ENCODE measurements around the gene TRIM7.
A peak's percentile ranks its signal among the peaks of the same experiment; 100 is the strongest.

Gene TRIM7

DNA sequence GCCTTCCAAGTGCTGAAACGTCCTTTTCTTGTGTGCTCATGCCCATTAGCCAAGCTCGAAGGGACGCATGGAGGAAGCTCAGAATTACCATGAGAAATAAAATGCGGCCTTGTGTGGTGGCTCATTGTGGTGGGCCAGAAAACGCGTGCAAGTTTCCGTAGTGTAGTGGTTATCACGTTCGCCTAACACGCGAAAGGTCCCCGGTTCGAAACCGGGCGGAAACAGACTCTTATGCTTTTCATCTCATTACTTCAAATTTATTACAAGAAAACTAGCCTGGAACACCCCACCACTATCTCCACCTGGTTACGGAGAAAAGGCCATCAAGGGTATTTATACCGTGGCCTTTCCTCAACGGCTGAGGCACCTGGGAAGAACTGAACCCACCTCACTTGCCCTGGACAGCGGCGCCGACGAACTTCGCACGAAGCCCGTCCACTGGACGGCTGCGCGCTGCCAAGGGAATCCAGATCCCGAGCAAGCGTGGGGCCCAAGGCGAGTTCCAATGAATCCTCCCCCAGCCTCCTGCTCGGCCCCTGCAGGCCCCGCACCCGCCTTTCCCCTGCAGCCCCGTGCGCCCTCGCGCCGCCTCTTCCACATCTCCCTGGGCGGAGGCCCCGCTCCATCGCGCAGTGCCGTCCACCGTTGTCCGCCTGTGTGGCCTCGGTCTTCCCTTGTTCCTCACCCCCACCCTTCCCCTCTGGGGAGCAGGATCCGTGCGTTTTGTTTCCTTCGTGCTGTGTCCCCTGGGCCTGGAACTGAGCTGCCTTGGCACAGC, 35.3 kb downstream of the TRIM7 start:
- DNase-seq = peak; percentile 80

DNA sequence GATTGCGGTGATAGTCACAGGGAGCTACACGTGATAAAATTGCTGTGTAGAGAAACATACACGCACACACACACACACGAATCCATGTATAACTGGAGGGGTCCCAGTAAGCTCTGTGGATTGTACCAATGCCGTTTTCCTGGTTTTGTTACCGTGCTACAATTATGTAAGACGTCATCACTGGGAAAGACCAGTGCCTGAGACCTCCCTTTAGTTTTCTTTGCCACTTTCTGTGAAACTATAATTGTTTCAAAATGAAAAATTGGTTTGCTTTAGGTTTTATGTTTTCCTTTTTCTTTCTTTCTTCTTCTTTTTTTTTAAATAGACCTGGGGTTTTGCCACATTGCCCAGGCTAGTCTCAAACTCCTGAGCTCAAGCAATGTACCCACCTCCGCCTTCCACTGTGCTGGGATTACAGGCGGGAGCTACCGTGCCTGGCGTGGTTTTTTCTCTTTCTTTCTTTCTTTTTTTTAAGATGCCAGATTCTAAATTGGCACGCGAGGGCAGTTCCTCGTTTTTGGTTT, 36.3 kb downstream of the TRIM7 start:
- no peak for DNase-seq

DNA sequence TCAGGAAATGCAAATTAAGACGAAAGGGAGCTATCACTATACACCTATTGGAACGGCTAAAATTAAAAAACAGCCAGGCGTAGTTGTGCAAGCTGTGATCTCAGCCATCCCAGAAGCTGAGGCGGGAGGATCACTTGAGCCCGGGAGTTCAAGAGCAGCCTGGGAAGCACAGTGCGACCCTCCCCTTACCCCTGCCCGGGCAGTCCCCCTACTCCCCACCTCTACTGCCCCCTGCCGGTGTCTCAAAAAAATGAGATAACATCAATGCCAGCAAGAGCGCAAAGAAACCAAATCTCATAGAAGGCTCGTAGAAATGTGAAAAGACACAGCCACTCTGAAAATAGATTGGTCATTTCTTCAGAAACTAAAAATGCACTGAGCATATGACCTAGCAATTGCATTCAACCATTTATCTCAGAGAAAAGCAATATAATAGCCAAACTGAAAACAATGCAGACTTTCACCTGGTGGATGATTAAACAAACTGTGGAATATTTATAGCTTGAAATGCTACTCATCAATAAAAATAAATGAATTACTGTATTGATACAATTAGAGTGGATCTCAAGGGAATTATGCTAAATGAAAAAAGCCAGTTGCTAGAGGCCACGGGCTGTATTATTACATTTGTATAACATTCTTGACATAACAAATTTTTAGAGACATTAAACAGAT, 37.0 kb downstream of the TRIM7 start:
- DNase-seq = peak; percentile 32

DNA sequence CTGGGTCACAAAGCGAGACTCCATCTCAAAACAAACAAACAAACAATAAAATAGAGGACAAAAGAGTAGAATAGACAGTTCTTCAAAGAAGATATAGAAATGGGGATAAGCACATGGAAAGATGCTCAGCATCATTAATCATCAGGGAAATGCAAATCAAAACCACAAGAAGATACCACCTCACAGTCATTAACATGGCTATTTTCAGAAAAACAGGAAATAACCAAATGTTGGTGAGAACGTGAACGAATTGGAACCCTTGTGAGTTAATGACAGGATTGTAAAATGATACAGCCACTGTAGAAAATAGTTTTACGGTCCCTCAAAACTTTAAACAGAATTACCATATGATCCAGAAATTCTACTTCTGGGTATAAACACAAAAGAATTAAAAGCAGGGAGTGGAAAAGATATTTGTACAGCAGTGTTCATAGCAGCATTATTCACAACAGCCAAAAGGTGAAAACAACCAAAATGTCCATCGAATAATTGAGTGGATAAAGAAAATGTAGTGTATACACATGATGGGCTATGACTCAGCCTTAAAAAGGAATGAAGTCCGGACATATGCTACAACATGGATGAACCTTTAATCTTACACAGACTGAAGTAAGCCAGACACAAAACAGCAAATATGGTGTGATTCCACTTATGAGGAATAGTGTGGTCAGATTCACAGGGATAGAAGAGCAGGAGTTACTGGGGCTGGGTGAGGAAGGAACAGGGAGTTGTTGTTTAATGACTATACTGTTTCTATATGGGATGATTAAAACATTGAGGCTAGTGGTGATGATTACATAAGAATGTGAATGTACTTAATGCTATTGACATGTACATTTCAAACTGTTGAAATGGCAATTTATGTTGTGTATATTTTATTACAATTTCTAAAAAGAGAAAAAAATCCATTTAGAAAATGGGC, 37.9 kb downstream of the TRIM7 start:
- no peak for DNase-seq

DNA sequence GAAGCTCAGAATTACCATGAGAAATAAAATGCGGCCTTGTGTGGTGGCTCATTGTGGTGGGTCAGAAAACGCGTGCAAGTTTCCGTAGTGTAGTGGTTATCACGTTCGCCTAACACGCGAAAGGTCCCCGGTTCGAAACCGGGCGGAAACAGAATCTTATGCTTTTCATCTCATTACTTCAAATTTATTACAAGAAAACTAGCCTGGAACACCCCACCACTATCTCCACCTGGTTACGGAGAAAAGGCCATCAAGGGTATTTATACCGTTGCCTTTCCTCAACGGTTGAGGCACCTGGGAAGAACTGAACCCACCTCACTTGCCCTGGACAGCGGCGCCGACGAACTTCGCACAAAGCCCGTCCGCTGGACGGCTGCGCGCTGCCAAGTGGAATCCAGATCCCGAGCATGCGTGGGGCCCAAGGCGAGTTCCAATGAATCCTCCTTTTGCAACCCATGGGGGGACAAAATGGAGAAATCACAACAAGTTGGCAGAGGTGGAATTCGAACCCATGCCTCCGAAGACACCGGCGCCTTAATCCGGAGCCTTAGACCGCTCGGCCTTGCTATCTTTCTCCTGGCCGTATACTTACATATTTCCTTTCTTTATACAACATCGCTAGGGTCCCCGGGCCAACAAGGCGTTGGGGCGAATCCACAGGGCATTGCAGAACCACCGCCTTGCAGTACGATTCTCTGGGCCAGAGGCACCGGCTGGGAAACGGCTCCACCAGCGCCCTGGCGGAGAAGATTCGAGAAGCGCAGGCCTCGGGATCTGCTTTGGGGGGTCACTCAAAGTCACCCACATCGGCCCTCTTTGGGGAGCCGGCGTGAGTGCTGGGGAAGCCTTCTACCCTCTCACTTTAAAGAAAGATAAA, 40.7 kb downstream of the TRIM7 start:
- peak; percentile 47 for DNase-seq

DNA sequence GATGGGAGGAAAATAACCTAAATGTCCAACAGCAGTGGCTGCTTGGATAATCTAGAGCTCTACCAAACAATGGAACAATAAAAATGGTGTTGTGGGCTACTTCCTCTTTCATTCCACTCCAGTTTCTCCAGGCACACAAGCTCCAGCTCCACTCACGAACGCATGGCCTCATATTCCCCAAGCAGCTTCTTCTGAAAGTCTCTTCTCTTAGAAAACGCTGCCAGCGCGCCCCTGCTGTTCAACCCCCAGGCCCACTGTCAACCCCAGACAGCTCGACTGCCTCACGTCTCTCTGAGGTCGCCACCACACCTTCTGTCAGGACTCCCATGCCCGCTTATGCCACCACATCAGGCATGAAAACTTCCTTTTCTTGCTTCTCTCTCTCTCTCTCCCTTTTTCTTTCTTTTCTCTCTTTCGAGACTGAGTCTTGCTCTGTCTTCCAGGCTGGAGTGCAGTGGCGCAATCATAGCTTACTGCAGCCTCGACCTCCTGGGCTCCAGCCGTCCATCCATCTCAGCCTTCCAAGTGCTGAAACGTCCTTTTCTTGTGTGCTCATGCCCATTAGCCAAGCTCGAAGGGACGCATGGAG, 41.4 kb downstream of the TRIM7 start:
- no peak for DNase-seq

DNA sequence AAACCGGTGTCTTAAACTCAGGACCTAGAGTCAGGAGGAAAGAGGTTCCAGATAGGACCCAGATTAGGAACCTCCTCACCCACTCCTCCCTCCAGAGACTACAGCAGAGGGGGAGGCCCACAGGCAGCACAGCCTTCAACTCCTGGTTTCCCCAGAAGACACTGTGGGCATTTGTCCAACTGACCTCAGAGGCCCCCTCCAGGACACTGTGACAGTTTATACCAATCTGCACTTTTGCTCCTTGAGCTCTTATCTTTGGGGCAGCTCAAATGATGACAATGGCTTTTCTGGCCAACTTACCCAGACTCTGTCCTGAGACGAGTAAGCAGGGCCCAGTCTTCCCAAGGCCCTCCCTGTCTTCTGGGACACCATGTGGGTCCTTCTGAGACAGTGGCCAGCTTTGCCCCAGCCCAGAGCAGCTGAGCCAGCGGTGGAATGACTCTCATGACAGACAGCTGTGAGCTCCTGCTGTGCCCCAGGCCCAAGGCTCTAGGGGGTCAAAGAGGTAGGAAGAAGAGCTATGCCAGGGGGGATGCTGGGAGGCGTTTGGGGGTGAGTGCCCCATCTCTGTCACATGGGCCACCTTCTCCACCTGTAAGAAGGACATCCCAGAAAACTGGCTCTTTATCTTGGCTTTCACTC, 43.3 kb downstream of the TRIM7 start:
- no peak for DNase-seq

DNA sequence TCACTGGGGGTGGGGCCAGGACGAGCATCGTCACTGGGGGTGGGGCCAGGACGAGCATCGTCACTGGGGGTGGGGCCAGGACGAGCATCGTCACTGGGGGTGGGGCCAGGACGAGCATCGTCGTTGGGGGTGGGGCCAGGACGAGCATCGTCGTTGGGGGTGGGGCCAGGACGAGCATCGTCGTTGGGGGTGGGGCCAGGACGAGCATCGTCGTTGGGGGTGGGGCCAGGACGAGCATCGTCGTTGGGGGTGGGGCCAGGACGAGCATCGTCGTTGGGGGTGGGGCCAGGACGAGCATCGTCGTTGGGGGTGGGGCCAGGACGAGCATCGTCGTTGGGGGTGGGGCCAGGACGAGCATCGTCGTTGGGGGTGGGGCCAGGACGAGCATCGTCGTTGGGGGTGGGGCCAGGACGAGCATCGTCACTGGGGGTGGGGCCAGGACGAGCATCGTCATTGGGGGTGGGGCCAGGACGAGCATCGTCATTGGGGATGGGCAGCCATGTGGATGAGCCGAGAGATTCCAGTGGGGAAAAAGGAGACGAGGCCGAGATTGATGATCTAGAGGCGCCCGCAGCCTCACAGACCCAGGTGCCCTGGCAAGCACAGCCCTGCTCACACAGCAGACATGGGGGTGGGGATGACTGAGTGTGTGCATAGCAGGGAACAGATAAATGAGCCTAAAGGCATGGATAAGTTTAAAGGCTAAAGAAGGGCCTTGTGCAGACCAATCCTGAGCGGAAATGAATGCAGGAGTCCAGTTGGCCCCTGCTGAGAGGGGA, 44.1 kb downstream of the TRIM7 start:
- peak; percentile 41 for DNase-seq

DNA sequence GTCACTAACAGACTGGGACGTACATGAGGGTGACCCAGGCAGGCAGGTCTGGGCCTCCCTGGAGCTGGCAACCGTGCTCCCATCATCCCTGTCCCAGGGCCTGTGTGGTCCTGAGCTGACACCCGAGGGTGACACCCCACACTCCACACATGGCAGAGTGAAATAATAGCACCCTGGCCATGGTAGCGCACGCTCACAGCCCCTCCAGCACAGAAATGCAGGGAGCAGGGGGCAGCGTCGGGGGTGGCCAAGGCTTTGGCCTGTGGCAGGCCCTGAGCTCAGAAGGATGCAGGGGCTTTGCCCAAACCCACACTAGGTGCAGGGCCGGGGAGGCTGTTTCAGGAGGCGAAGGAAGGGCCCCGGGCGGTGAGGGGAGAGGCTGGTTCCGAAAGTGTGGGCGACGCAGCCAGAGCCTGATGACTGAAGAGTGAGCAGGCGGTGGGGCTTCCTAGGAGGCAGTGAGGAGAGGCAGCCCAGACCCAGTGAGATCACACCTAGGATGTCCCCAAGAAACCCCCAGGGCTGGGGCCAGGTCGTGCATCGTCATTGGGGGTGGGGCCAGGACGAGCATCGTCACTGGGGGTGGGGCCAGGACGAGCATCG, 44.7 kb downstream of the TRIM7 start:
- peak; percentile 84 for DNase-seq

DNA sequence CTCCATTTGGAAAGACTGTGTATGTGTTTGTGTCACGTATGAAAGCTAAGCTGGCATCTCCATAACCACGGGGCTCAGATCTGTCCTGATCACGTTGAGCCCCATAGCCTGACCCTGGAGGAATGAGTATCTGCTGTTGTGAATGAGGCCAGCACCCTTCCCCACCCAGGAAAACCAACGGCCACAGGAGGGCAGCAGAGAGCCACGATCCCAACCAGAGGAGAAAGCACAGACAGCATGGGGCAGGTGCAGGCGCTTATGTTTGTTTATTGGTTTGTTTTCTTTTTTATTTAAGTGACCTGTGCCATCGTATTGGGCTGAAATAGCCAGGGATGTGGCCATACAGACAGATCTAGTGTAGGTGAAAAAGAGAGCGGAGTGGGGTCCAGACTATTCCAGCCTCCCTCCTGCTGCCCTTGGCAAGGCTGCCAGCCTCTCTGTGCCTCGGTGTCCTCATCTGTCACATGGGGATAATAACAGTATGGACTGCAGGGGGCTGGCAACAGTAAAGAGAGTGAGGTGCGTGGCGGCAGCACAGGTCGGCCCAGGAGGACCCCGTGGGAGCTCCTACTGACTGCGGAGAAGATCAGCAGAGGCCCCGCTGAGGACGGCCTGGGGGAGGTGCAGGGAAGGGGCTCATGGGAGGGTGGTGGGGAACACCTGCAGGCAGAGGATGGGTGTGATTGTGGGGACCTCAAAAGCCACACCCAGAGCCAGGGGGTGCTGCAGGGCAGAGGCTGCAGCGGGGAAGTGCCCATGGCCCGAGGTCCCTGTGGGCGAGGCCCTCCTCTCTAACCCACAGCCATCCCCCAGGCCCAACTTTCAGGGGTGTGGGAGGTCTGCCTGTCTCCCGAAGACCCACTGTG, 45.5 kb downstream of the TRIM7 start:
- DNase-seq = peak; percentile 94

DNA sequence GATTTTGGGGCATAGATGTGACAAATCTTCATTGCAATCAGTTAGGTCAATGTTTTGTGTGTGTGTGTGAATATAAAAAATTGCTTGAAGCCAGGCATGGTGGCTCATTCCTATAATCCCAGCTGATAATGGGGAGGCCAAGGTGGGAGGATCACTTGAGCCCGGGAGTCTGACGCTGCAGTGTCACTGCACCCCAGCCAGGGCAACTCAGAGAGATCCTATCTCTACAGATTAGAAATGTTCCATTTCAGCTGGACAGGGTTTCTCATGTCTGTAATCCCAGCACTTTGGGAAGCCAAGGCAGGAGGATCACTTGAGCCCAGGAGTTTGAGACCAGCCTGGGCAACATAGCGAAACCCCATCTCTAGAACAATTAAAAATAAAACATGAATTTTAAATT, 46.1 kb downstream of the TRIM7 start:
- no peak for DNase-seq

DNA sequence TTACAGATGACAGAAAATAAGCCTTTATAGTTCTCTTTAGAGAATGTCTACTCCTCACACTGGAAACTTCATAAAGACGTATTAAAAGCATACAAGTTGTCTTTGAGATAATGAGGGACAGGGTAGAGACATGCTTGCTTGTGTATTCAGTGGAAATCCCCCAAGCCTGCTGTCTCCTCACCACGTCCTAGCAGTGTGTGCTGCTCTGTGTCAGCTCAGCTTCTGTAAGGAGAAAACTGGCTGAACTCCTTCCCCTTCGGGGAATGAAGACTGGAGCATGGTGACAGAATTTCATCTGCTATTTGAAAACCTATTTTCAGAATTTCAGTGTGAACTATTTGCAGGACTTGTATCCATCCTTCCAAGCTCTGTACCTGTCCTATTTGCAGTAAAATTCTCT, 48.2 kb downstream of the TRIM7 start:
- DNase-seq = no peak

DNA sequence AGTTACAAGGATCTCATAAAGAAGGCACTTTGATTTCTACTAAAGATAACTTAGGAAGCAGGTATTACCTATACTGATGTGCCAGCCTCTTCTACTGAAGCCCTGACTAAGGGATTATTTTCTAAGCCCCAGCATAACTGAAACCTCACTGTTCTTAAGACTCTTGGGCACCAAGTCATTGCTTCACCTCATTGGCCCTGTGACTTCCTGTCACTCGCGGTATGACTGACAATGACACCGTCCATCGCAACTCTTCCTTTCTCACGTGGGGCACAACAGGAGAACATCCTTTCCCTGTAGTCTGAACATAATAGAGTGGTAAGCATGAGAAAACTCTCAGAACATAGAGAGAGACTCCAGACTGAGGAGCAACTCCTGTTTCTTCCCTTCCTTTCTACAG, 51.2 kb downstream of the TRIM7 start:
- DNase-seq = no peak

DNA sequence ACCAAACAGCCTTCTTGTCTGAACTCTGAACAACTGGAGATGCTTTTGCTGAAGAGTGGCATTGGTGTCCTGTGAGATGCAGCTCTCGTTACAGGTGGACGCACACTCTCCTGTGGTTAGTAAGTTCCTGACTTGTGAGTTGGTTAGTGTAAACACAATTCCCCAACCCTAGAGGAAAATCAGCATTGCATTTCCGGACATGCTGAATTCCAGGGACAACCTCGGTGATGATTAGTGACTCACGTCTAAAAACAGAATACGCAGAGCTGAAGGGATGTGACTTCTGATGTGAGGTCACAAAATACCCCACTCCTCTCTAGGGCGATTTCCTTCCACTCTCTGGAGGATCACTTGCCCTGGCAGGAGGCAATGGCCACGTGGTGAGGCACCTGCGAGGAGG, 52.6 kb downstream of the TRIM7 start:
- DNase-seq = no peak

DNA sequence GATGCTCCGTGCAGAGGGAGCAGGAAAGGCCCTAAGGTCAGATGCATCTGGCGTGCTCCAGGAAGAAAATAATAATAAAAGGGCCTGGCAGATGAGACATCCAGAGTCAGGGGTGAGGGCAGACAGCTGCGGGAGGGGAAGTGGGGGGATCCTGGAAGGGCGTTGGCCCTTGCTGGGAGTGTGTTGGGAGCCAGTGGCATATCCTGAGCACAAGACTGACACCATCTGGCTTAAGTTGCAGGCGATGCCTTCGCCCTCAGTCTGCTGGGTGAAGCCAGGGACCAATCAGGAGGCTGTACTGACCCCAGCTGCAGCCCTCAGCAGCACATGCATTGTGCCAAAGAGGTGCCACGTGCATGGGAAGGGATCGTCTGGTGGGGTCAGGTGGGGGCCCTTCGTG, 53.9 kb downstream of the TRIM7 start:
- DNase-seq = no peak

DNA sequence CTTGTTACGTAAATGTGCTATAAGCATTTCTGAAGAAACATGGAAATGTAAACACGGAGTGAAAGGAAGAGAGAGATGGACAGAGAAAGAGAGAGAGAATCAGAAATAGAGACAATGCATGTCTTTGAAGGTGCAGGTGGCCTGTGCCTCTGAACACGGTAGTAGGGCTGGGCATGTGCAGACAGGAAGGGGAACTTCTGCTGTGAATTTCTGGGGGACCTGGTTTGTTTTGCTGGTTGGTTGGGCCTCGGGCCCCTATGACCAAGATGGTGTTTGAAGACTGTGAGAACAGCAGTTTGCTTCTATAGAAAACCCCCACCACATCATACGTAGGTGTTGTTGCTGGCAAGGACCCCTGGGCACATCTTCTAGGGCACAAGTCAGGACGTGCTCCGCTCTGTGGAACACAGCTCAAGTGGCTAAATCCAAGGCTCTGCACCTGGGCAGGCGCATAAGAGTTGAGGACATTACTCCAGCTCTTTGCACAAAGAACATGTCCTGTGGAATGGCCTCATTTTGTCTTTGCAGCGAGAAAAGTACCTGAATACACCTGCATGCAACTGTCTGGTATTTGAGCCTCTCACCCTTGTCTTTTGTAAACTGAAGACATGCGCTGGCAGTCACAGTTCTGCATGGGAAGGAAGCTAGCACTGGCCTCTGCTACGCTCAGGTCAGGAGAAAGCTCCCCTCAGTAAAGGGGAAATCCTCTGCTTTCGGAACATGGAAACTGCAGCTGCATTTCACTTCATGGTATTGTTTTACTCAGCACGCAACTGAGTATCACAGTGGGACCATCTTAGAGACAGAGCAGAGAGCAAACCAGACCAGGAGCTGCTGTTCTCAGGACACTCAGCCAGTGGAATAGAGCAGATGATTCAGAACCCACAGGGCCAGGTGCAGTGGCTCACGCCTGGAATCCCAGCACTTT, 54.9 kb downstream of the TRIM7 start:
- no peak for DNase-seq

DNA sequence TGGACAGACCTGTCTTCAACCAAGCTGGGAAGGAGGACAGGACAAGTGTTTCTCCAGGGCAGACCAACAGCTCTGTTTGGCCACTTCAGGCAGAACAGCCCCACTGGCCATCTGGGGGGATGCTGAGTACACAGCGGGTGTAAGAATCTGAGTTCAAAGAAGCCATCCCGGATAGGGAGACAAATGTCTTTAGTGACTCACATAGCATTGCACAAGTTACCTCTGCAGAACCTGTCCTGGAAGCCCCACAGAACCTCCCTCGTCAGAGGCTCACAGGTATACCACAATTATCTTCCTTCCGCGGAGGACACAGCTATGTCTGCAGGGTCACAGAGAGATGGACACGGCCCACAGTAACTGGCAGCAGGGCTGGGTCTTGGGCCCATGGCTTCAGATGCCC, 55.6 kb downstream of the TRIM7 start:
- DNase-seq = no peak

Measured in stimulated activated CD4-positive, alpha-beta T cell treated with anti-CD3 and anti-CD28 coated beads, Interleukin-4, amount 100 ng/mL, for 24 hours (primary cell).